Stomach (tissue), 9 donors: ENCODE measurements around the gene RICTOR. TPM values are rescaled to one million over a fixed set of nuclear protein-coding genes. Genes with fewer than 3 reads are reported as not detected.

ENCODE experiments used
- DNase-seq, 2 donors: peaks; one replicate each; pipeline versions ENCODE4 v3.0.0 to v3.0.0-alpha.2; 2013 to 2019
- H3K27ac ChIP-seq, 5 donors: fragments of 200-600 bp in 4 of 5; sonication (generic) in 4 of 5; one replicate each; pipeline ENCODE4 v1.5.1; 2013 to 2019; ENCODE audit warnings: mild to moderate bottlenecking in 1 of 5, moderate library complexity in 1 of 5
- H3K27me3 ChIP-seq, 3 donors: fragments of 200-600 bp; sonication (generic); one replicate each; pipeline ENCODE4 v1.5.1; 2017 to 2019; ENCODE audit warnings: mixed run types in 1 of 3
- H3K36me3 ChIP-seq, 4 donors: fragments of 200-600 bp; sonication (generic); 1 replicate in 3 of 4; 2 replicates in 1 of 4; pipeline ENCODE4 v1.5.1; 2016 to 2019
- H3K4me1 ChIP-seq, 4 donors: fragments of 200-600 bp; sonication (generic); one replicate each; pipeline ENCODE4 v1.5.1; 2016 to 2019
- H3K4me3 ChIP-seq, 4 donors: fragments of 200-600 bp; sonication (generic) in 3 of 4; one replicate each; pipeline ENCODE4 v1.5.1; 2016 to 2019; ENCODE audit warnings: mild to moderate bottlenecking in 1 of 4
- H3K9me3 ChIP-seq, 4 donors: fragments of 200-600 bp; sonication (generic); one replicate each; pipeline ENCODE4 v1.5.1; 2016 to 2019
- EP300 ChIP-seq: sonication (generic); formaldehyde crosslinking; IDR thresholded peaks from one replicate; pipeline ENCODE4 v1.6.1; 2017; ENCODE audit warnings: antibody characterized with exemption
- POLR2A ChIP-seq, 4 donors: fragments of 450-650 bp; IDR thresholded peaks; one replicate each; pipeline ENCODE4 v1.6.1; 2016; ENCODE audit warnings: antibody characterized with exemption in 4 of 4, control low read depth in 2 of 4, mild to moderate bottlenecking in 1 of 4, moderate library complexity in 1 of 4
- POLR2AphosphoS5 ChIP-seq, 3 donors: sonication (generic); formaldehyde crosslinking; IDR thresholded peaks; one replicate each; pipeline ENCODE4 v1.6.1; 2016; ENCODE audit warnings: antibody characterized with exemption in 3 of 3
- WGBS, 5 donors: extraction: QIAGEN DNeasy Blood & Tissue Kit in 3 of 5; methylation state at CpG; one replicate each; pipeline versions ENCODE4 v1.1.5 to v1.1.7; 2013 to 2018; 5-methylcytosine and 5-hydroxymethylcytosine counted together
- intact Hi-C: fragments of 100-400 bp; cut with DNase I; formaldehyde crosslinking; loops from one replicate; pipeline ENCODE4 v1.15.1; 2023; ENCODE audit warnings: low total_unique reads
- polyA plus RNA-seq, 3 donors: library from polyadenylated mRNA; stranded (reverse); fragments of 200-250 nt; gene quantifications; one replicate each; pipeline ENCODE4 v1.2.3, GENCODE V29; 2013
- total RNA-seq, 5 donors: library from RNA; depleted of rRNA; stranded (reverse); fragments of >200 nt; gene quantifications; one replicate each; pipeline versions ENCODE4 v1.1.0 to v1.2.3, GENCODE V29; 2014 to 2016
- TF ChIP-seq, protein P1 (sequence below), 7 experiments: fragments of 450-650 bp in 4 of 7; fragments of 200-600 bp in 3 of 7; sonication (generic) in 3 of 7; IDR thresholded peaks; one replicate each; pipeline ENCODE4 v1.5.1; 2016 to 2019; ENCODE audit warnings: antibody characterized with exemption in 7 of 7, control low read depth in 2 of 7, mild to moderate bottlenecking in 1 of 7
- donor health status: healthy with polysubstance abuse.
- donor health status: Bipolar disorder and iron deficiency.
- donor health status: healthy.

The RICTOR gene
- total and polyA plus RNA-seq, 8 donors: 2.3 to 125 (median 23.8) TPM

DNA sequence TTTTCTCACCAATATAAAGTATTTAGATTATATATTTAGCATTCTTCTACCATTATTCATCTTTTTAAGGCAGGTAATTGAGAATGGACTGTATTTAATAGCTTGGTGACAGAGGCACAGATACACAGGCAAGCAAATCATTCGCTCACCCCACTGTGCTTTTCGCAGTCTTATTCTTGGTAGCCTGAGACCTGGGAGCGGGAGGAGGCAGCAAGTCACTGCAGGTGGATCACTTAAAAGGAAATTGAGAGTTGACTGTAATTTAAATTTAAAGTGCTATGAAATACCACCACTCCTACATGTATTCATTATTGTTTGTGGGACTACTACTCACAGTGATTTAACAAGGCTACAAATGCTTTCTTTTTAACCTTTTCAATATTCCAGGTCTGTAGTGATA, 9.7 kb downstream of the RICTOR start:
- WGBS, 5 donors: 88 to 98% (median 95%) methylated on average over 3 of the region's 3 CpGs
- Histone ChIP-seq H3K4me3 (no peak overlapping the region), H3K27ac (no peak overlapping the region), H3K27me3 (no peaks in the 10 kb centered on the region), H3K36me3 (peaks cover 0 to 28% (median 25%) of the 10 kb centered on the region in 4 donors), H3K9me3 (peaks cover 0 to 15% (median 6%) of the 10 kb centered on the region in 4 donors), H3K4me1 (peaks cover 0 to 63% (median 30%) of the 10 kb centered on the region in 4 donors)
- DNase-seq: no peak
- TF ChIP-seq EP300: no peak
- no peak for TF ChIP-seq POLR2AphosphoS5 (IDR thresholded peaks at IDR 0.05)
- TF ChIP-seq, protein P1, sequence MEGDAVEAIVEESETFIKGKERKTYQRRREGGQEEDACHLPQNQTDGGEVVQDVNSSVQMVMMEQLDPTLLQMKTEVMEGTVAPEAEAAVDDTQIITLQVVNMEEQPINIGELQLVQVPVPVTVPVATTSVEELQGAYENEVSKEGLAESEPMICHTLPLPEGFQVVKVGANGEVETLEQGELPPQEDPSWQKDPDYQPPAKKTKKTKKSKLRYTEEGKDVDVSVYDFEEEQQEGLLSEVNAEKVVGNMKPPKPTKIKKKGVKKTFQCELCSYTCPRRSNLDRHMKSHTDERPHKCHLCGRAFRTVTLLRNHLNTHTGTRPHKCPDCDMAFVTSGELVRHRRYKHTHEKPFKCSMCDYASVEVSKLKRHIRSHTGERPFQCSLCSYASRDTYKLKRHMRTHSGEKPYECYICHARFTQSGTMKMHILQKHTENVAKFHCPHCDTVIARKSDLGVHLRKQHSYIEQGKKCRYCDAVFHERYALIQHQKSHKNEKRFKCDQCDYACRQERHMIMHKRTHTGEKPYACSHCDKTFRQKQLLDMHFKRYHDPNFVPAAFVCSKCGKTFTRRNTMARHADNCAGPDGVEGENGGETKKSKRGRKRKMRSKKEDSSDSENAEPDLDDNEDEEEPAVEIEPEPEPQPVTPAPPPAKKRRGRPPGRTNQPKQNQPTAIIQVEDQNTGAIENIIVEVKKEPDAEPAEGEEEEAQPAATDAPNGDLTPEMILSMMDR (IDR thresholded peaks at IDR 0.05): no peak
- intact Hi-C loops: loop anchor here (10.0 kb wide), 1 partner anchor 50 kb away; no protein-coding TSS in a partner anchor

DNA sequence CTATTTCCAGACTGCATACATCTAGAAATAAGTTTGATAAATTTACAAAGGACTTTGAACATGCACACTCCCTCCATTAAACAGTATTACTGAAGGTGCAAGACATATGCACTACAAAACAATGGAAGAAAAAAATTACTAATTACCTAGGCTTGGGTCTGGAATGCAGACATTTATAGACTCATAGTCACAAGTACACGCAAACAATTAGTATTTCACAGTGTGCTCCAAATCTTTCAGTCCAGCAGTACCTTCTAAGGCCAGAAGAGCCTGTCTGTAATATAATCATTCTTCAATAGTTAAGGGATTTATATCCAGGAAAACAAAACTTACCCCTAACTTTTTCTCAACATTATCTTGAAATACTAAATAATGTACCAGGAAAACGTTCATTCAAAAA, 11.2 kb downstream of the RICTOR start:
- Histone ChIP-seq H3K27ac (no peak overlapping the region), H3K9me3 (peaks cover 0 to 15% (median 6%) of the 10 kb centered on the region in 4 donors), H3K36me3 (peaks cover 0 to 22% (median 17%) of the 10 kb centered on the region in 4 donors), H3K4me1 (peaks cover 0 to 71% (median 36%) of the 10 kb centered on the region in 4 donors), H3K4me3 (no peak overlapping the region), H3K27me3 (no peaks in the 10 kb centered on the region)
- WGBS, 5 donors: 38 to 60% (median 48%) methylated on average over 2 of the region's 2 CpGs
- intact Hi-C loops: loop anchor here (10.0 kb wide), 1 partner anchor 48 kb away; no protein-coding TSS in a partner anchor
- DNase-seq: no peak
- TF ChIP-seq EP300: no peak

DNA sequence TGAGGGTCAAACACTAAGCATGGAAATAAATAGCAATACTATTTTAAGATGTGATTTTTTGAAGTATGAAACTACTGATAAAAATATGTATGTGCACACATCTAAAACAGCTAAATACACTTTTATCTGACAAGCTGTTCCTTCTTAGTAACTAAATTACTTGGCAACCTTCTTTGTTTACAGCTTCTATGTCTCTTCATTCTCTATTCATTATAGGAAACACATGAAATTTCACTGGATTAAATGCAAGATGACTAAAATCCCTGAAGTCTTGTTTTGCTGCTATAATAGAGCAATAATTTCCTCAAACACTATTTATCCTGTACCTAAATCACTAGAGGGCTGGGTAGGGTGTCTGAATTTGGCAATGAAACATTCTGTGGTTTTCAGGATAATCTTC, 11.7 kb downstream of the RICTOR start:
- intact Hi-C loops: loop anchor here (10.0 kb wide), 1 partner anchor 48 kb away; no protein-coding TSS in a partner anchor
- TF ChIP-seq POLR2A (IDR thresholded peaks at IDR 0.05) (no peak), EP300 (no peak), POLR2AphosphoS5 (IDR thresholded peaks at IDR 0.05) (no peak)
- TF ChIP-seq, protein P1 (IDR thresholded peaks at IDR 0.05): no peak

DNA sequence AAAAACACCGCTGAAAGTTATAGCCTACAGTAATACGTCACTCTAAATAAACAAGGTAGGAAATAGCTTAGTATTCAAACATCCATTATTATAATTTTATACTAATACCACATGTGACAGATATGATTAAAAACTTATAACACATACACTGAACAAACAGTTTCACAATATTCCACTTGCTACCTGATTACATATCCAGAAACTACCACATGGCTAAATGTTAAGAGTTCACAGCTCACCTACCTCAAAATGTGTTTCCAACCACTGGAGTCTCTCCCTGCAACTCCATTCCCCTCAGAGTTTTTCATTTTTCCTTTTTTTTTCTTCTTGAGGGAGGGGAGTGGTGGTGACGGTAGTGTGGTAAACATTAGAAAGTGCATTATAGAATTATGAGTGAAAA, 12.1 kb downstream of the RICTOR start:
- no peak overlapping the region for H3K4me3 ChIP-seq
- intact Hi-C loops: loop anchor here (10.0 kb wide), 1 partner anchor 47 kb away; no protein-coding TSS in a partner anchor
- peaks cover 0 to 14% (median 6%) of the 10 kb centered on the region in 4 donors for H3K9me3 ChIP-seq
- H3K27ac ChIP-seq: no peak overlapping the region
- 59 to 73% (median 71%) methylated on average over 3 of the region's 3 CpGs for WGBS, 5 donors
- peaks cover 0 to 16% (median 15%) of the 10 kb centered on the region in 4 donors for H3K36me3 ChIP-seq
- no peak for TF ChIP-seq POLR2AphosphoS5 (IDR thresholded peaks at IDR 0.05)
- TF ChIP-seq, protein P1 (IDR thresholded peaks at IDR 0.05): no peak
- no peak for TF ChIP-seq EP300
- no peak for TF ChIP-seq POLR2A (IDR thresholded peaks at IDR 0.05)
- H3K27me3 ChIP-seq: no peaks in the 10 kb centered on the region
- DNase-seq: peak in 1 of 2 donors; percentile 17
- peaks cover 0 to 81% (median 40%) of the 10 kb centered on the region in 4 donors for H3K4me1 ChIP-seq

More for the DNA sequence above, 11.7 kb downstream of the RICTOR start:
- no peak for DNase-seq
- Histone ChIP-seq H3K9me3 (peaks cover 0 to 15% (median 6%) of the 10 kb centered on the region in 4 donors), H3K27me3 (no peaks in the 10 kb centered on the region), H3K4me3 (no peak overlapping the region), H3K36me3 (peaks cover 0 to 19% (median 16%) of the 10 kb centered on the region in 4 donors), H3K27ac (no peak overlapping the region), H3K4me1 (peaks cover 0 to 77% (median 38%) of the 10 kb centered on the region in 4 donors)

DNA sequence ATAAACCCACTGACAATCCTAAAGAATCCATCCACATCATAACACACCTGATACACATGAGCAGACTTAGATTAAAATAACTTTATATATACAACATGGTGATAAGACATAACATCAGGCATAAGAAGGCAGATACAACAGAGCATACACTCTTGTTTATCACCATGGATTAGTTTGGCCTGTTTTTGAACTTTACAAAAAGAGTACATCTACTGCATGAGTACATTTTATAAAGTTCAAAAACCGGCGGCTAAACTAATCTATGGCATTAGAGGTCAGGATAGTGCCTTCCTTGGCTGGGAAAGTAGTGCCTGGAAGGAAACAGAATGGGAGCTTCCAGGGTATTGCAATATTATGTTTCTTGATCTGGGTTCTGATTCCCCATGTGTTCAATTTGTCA, 15.1 kb downstream of the RICTOR start:
- TF ChIP-seq, protein P1 (IDR thresholded peaks at IDR 0.05): no peak
- TF ChIP-seq POLR2A (IDR thresholded peaks at IDR 0.05) (no peak), EP300 (no peak), POLR2AphosphoS5 (IDR thresholded peaks at IDR 0.05) (no peak)
- Histone ChIP-seq H3K4me3 (no peak overlapping the region), H3K27ac (no peak overlapping the region), H3K36me3 (no peaks in the 10 kb centered on the region), H3K4me1 (peaks cover 7 to 95% (median 56%) of the 10 kb centered on the region in 4 donors), H3K9me3 (no peaks in the 10 kb centered on the region), H3K27me3 (no peaks in the 10 kb centered on the region)
- intact Hi-C loops: no loop called here
- 24 to 51% (median 39%) methylated on average over 2 of the region's 2 CpGs for WGBS, 5 donors
- no peak for DNase-seq
